HG03196 (cell line): ENCODE data around the gene RPL18.
"Not testable (repeated sequence)": the region's sequence is repeated elsewhere in the genome, so short reads cannot be mapped to it uniquely, and the experiment has no call there.

Experiments used
- ATAC-seq: cut with Tn5 transposase; IDR thresholded peaks from one replicate; pipeline ENCODE4 v1.9.1; 2021; ENCODE audit not compliant: unreplicated experiment

The RPL18 gene

DNA sequence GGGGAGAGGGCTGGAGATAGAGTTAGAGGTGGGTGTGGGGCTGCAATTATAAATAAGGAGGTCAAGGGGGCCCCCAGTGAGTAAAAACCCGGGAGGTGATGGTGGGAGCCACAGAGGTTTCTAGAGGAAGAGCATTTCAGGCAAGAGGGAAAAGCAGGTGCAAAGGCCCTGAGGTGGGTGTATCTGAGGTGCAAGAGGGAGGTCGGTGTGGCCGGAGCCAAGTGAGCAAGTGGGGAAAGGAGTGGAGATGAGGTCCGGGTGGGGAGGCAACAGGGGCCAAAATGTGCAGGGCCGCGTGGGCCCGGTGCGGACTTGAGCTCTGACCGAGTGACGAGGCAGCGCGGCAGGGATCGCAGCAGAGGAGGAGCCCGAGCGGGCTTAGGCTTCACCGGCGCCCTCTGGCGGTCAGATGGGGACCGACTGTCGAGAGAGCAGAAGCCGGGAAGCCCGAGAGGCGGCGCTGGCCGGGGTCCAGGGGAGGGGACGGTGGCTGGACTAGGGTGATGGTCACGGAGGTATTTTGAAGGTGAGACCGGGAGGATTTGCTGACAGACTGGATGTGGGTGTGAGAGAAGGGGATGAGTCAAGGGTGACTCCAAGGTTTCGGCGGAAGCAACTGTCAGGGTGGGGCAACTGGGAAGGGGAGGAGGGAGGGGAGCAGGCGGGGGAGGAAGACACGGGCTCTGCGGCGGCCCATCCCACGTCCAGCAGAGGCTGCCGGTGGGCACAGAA lies 30.1 kb downstream of the RPL18 start:
- ATAC-seq, result peak; percentile 43

GRCh38 chr19:48587387-48587786 lies 31.6 kb downstream of the RPL18 start:
- no peak for ATAC-seq

GRCh38 chr19:48582168-48582567 lies 36.8 kb downstream of the RPL18 start:
- ATAC-seq, result no peak

- ATAC-seq, result no peak
Observed at GRCh38 chr19:48578891-48579290, 40.1 kb downstream of the RPL18 start.

DNA sequence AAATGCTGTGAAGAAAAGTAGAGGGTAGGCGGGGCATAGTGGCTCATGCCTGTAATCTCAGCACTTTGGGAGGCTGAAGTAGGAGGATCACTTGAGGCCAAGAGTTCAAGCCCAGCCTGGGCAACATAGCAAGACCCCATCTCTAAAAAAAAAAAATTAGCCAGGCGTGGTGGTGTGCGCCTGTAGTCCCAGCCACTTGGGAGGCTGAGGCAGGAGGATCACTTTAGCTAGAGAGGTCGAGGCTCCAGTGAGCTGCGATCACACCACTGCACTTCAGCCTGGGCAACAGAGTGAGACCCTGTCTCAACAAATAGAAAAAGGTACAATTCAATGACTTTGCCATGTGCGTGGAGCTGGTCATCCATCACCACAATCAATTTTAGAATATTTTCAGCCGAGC lies 41.1 kb downstream of the RPL18 start:
- ATAC-seq, result not testable (repeated sequence)

- ATAC-seq, result no peak
Observed at GRCh38 chr19:48575931-48576622, 42.9 kb downstream of the RPL18 start.

- ATAC-seq, result no peak
Observed at GRCh38 chr19:48573163-48573505, 45.8 kb downstream of the RPL18 start.

- ATAC-seq, result no peak
Observed at GRCh38 chr19:48571378-48572162, 47.4 kb downstream of the RPL18 start.

GRCh38 chr19:48569814-48570213 lies 49.2 kb downstream of the RPL18 start:
- ATAC-seq, result no peak

DNA sequence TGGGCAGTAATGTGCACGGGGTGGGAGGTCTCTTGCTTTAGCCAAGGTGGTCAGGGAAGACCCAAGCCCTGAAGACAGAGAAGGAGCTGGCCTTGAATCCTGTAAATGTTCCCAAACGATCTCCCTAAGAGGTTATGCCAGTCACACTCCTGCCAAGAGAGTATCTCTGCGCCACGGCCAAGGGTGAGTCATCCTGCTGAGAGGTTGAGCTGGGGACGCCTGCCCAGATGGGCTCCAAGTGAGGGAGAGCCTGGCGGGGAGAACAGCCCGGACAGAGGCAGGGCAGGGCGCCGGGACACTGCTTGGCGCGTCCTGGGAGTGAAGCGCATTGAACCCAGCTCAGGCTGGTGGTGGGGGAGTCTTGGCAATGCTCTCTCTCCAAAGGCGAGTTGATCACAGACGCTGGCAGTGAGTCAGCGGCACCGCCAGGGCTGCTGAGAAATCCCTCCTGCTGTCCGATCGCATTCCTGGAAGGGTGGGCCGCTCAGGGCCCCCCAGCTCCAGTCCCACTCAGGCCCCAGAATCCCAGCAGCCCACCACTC lies 50.6 kb downstream of the RPL18 start:
- no peak for ATAC-seq
